ENCODE measurements around the gene CAPS. TPM values are rescaled to one million over a fixed set of nuclear protein-coding genes. Genes with fewer than 3 reads are reported as not detected.

Gene CAPS
- total RNA-seq, 1 donor from 2014 or later, result 9.3 TPM

GRCh38 chr19:5926641-5927440 is 12.8 kb downstream of the CAPS start:
- peaks cover 5% of the 10 kb centered on the region for H3K27me3 Mint-ChIP-seq (ENCODE audit: unreplicated experiment)
- peak overlapping the region; percentile 18 for H3K27ac Mint-ChIP-seq (ENCODE audit: unreplicated experiment)
- H3K4me1 Mint-ChIP-seq (ENCODE audit: unreplicated experiment), result no peaks in the 10 kb centered on the region
- peaks cover 46% of the 10 kb centered on the region for H3K36me3 Mint-ChIP-seq (ENCODE audit: low read depth, unreplicated experiment)
- DNase-seq (ENCODE audit: low spot score), result no peak
- H3K4me3 Mint-ChIP-seq (ENCODE audit: unreplicated experiment), result no peak overlapping the region
- no peaks in the 10 kb centered on the region for H3K9me3 Mint-ChIP-seq (ENCODE audit: unreplicated experiment)
- no peak for TF ChIP-seq CTCF (IDR thresholded peaks at IDR 0.05; ENCODE audit: unreplicated experiment)

DNA sequence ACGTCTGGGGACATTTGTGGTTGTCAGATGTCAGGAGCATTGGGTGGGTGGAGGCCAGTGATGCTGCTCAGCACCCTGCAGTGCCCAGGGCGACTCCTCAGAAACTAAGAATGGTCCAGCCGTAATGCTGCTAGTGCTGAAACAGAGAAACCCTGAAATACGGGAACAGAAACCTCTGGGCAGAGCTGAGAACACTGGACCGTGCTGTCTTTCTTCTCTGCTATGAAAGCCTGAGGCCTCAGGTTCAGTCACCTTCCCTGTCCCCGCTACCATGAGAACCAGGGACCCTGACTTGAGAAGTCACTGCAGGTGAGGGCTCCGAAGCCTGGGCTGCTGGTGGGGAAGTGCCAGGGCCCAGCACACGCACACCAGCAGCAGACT is 13.4 kb downstream of the CAPS start:
- no peaks in the 10 kb centered on the region for H3K4me1 Mint-ChIP-seq (ENCODE audit: unreplicated experiment)
- H3K27ac Mint-ChIP-seq (ENCODE audit: unreplicated experiment), result no peak overlapping the region
- no peaks in the 10 kb centered on the region for H3K9me3 Mint-ChIP-seq (ENCODE audit: unreplicated experiment)
- no peak for DNase-seq (ENCODE audit: low spot score)
- H3K27me3 Mint-ChIP-seq (ENCODE audit: unreplicated experiment), result peaks cover 4% of the 10 kb centered on the region
- peaks cover 45% of the 10 kb centered on the region for H3K36me3 Mint-ChIP-seq (ENCODE audit: low read depth, unreplicated experiment)
- TF ChIP-seq CTCF (IDR thresholded peaks at IDR 0.05; ENCODE audit: unreplicated experiment), result no peak
- no peak overlapping the region for H3K4me3 Mint-ChIP-seq (ENCODE audit: unreplicated experiment)

DNA sequence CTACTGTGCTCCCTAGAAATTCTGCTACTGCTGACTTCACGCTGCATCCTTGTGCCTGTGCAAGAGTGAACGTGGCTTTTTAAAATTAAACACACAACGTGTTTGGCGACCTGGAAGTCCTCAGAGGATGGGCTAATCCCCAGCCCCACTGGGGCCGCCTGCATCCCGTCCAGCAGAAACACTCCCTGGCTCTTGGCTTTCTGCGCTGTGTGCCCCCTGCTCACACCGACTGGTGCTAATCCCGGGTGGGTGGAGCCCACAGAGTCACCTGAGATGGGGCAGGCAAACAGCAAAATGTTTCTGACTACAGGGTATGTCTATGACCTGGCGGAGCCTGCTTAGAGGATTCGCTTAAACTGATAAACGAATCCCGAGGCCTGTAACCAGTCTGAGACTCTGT is 15.1 kb downstream of the CAPS start:
- Mint-ChIP-seq H3K9me3 (ENCODE audit: unreplicated experiment) (no peaks in the 10 kb centered on the region), H3K27me3 (ENCODE audit: unreplicated experiment) (no peaks in the 10 kb centered on the region), H3K4me1 (ENCODE audit: unreplicated experiment) (peaks cover 5% of the 10 kb centered on the region), H3K36me3 (ENCODE audit: low read depth, unreplicated experiment) (peaks cover 33% of the 10 kb centered on the region), H3K4me3 (ENCODE audit: unreplicated experiment) (peak overlapping the region; percentile 74), H3K27ac (ENCODE audit: unreplicated experiment) (no peak overlapping the region)
- no peak for DNase-seq (ENCODE audit: low spot score)
- TF ChIP-seq CTCF (IDR thresholded peaks at IDR 0.05; ENCODE audit: unreplicated experiment), result no peak

DNA sequence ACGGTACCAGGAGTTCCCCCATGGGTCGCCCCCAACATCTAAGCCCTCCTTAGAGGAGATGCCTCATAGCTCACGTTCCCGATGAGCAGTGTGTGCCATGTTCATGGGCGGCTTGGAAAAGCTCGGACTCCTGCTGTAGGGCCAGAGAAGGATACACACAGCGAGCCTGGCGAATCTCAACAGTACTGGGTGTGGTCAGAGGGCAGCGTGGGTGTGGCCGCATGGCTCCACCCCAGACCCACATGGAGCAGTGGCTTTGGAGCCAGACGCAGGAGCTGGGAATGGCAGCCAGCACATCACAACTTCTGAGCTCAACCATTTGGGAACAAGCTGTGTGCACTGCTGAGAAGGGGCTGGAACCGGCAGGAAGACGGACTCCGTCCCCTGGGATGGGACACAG is 15.6 kb downstream of the CAPS start:
- Mint-ChIP-seq H3K9me3 (ENCODE audit: unreplicated experiment) (no peaks in the 10 kb centered on the region), H3K4me3 (ENCODE audit: unreplicated experiment) (no peak overlapping the region), H3K27me3 (ENCODE audit: unreplicated experiment) (no peaks in the 10 kb centered on the region), H3K27ac (ENCODE audit: unreplicated experiment) (no peak overlapping the region), H3K36me3 (ENCODE audit: low read depth, unreplicated experiment) (peaks cover 31% of the 10 kb centered on the region), H3K4me1 (ENCODE audit: unreplicated experiment) (peaks cover 5% of the 10 kb centered on the region)
- DNase-seq (ENCODE audit: low spot score), result no peak
- no peak for TF ChIP-seq CTCF (IDR thresholded peaks at IDR 0.05; ENCODE audit: unreplicated experiment)

DNA sequence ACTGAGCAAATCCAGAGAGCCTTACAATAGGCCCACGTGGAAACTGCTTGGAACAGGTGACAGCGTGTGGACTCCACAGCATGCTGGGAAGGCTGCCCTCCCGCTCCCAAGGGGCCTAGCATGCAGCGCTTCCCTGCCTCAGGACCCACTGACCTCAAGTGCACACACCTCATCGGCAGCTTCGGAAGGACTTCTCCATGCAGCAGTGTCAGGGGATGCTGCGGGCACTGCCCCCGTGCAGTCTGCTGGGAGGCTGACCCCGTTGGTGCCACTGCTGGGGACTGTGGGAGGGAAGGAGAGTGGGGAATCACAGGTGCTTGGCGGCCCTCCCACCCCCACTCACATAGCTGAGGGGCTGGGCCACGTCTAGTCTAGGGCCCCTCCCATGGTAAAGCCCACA is 17.2 kb downstream of the CAPS start:
- Mint-ChIP-seq H3K27me3 (ENCODE audit: unreplicated experiment) (no peaks in the 10 kb centered on the region), H3K36me3 (ENCODE audit: low read depth, unreplicated experiment) (peaks cover 27% of the 10 kb centered on the region), H3K4me3 (ENCODE audit: unreplicated experiment) (no peak overlapping the region), H3K27ac (ENCODE audit: unreplicated experiment) (no peak overlapping the region), H3K4me1 (ENCODE audit: unreplicated experiment) (peaks cover 10% of the 10 kb centered on the region), H3K9me3 (ENCODE audit: unreplicated experiment) (no peaks in the 10 kb centered on the region)
- TF ChIP-seq CTCF (IDR thresholded peaks at IDR 0.05; ENCODE audit: unreplicated experiment), result no peak
- no peak for DNase-seq (ENCODE audit: low spot score)

All from endothelial cell (in vitro differentiated cells).